ENCODE measurements around the gene MAP4K4. TPM values are rescaled to one million over a fixed set of nuclear protein-coding genes. Genes with fewer than 3 reads are reported as not detected.

Gene MAP4K4
- total RNA-seq, 2 donors from 2014 or later: 26.8 to 30.7 TPM

- no peak overlapping the region for H3K27ac ChIP-seq
- no peak for DNase-seq
- intact Hi-C loops (cut with DNase I): no loop called here
- H3K9me3 ChIP-seq: no peaks in the 10 kb centered on the region
- no peak overlapping the region for H3K9ac ChIP-seq (ENCODE audit: low read depth in 2 of 2, low read length in 2 of 2)
- H3K27me3 ChIP-seq: no peaks in the 10 kb centered on the region
- TF ChIP-seq CTCF (IDR thresholded peaks at IDR 0.05): no peak
- no peaks in the 10 kb centered on the region for H3K4me1 ChIP-seq
- H3K4me3 ChIP-seq: no peak overlapping the region
- no peaks in the 10 kb centered on the region for H3K36me3 ChIP-seq
Observed at GRCh38 chr2:101758001-101758400, 60.5 kb downstream of the MAP4K4 start.

GRCh38 chr2:101759162-101759561 is 61.7 kb downstream of the MAP4K4 start:
- H3K27ac ChIP-seq: no peak overlapping the region

DNA sequence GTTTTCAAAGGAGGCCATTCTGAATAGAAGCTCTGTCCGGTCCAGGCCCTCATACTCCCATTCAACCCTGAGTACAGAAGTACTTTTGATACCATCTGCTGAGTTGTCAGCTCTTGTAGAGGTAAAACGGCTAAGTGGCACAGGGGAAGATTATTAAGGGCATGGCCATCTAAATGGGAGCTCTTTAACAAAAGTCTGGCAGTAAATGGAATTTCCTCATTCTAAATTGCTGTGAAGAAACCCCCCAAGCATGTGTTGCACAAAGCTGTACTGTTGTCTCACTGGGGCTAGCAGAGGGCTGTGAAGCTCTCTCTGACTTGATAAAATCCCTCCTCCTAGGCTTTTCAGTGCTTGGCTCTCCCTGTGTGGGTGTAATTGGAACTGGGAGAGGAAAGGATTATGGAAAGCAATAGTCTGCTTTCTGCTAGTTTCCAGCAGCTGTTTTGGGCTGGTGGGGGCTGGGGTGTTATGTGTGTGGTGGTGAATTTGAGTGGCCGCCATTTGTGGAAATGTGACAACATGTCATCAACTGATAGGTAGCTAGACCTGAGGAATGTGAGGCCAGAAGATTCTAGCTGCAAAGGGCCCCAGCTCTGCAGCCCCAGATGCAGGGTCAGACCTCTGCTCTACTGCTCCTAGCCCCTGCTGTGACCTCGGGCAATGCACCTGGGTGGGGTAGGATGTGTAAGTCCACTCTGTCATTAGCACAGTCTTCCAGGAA is 65.1 kb downstream of the MAP4K4 start:
- DNase-seq: no peak
- no peak overlapping the region for H3K27ac ChIP-seq
- H3K36me3 ChIP-seq: no peaks in the 10 kb centered on the region
- no peak overlapping the region for H3K4me3 ChIP-seq
- no peaks in the 10 kb centered on the region for H3K9me3 ChIP-seq
- no peaks in the 10 kb centered on the region for H3K27me3 ChIP-seq
- H3K4me1 ChIP-seq: no peaks in the 10 kb centered on the region
- intact Hi-C loops (cut with DNase I): no loop called here
- no peak for TF ChIP-seq CTCF (IDR thresholded peaks at IDR 0.05)
- H3K9ac ChIP-seq (ENCODE audit: low read depth in 2 of 2, low read length in 2 of 2): no peak overlapping the region

More at GRCh38 chr2:101759162-101759561, 61.7 kb downstream of the MAP4K4 start:
- no peaks in the 10 kb centered on the region for H3K9me3 ChIP-seq
- no peaks in the 10 kb centered on the region for H3K4me1 ChIP-seq
- H3K27me3 ChIP-seq: no peaks in the 10 kb centered on the region
- no peaks in the 10 kb centered on the region for H3K36me3 ChIP-seq
- intact Hi-C loops (cut with DNase I): no loop called here
- H3K9ac ChIP-seq (ENCODE audit: low read depth in 2 of 2, low read length in 2 of 2): no peak overlapping the region
- no peak for TF ChIP-seq CTCF (IDR thresholded peaks at IDR 0.05)
- DNase-seq: no peak
- no peak overlapping the region for H3K4me3 ChIP-seq

- Histone ChIP-seq H3K9me3 (no peaks in the 10 kb centered on the region), H3K27ac (no peak overlapping the region), H3K27me3 (no peaks in the 10 kb centered on the region)
Observed at GRCh38 chr2:101763496-101764333, 66.2 kb downstream of the MAP4K4 start.

DNA sequence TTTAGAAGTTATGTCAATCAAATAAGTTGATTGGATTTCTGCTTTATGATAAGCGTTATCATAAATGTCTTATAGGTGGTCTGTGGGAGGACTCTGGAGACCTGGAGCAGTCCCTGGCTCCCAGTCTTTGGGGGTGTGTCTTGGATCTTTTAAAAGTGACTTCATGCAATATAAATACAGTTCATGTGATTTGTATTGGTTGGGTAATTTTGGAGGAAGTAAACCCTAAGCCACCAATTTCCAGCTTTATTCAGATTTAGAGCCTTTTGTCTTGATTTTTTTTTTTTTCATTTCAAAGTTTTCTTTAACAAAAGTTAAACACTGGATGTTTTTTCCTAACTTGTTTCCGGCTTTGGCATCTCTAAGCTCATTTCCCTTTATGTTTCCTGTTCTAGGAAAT is 68.8 kb downstream of the MAP4K4 start:
- no peaks in the 10 kb centered on the region for H3K27me3 ChIP-seq
- H3K4me3 ChIP-seq: no peak overlapping the region
- DNase-seq: no peak
- no peaks in the 10 kb centered on the region for H3K9me3 ChIP-seq
- H3K36me3 ChIP-seq: no peaks in the 10 kb centered on the region
- H3K9ac ChIP-seq (ENCODE audit: low read depth in 2 of 2, low read length in 2 of 2): no peak overlapping the region
- intact Hi-C loops (cut with DNase I): no loop called here
- H3K27ac ChIP-seq: no peak overlapping the region
- no peaks in the 10 kb centered on the region for H3K4me1 ChIP-seq
- no peak for TF ChIP-seq CTCF (IDR thresholded peaks at IDR 0.05)

More at GRCh38 chr2:101763496-101764333, 66.2 kb downstream of the MAP4K4 start:
- DNase-seq: no peak
- H3K9ac ChIP-seq (ENCODE audit: low read depth in 2 of 2, low read length in 2 of 2): no peak overlapping the region
- H3K36me3 ChIP-seq: no peaks in the 10 kb centered on the region
- intact Hi-C loops (cut with DNase I): no loop called here
- TF ChIP-seq CTCF (IDR thresholded peaks at IDR 0.05): no peak
- H3K4me1 ChIP-seq: no peaks in the 10 kb centered on the region
- no peak overlapping the region for H3K4me3 ChIP-seq
